CD4-positive, alpha-beta T cell treated with Interleukin-2 at 100 ng/mL for 4 hours (primary cell): ENCODE data around the gene KIAA0753.
"Not testable (repeated sequence)": the region's sequence is repeated elsewhere in the genome, so short reads cannot be mapped to it uniquely, and the experiment has no call there.

ENCODE experiments used
- DNase-seq: peaks from one replicate; pipeline ENCODE4 v3.0.0-alpha.2; 2020; ENCODE audit warnings: low spot score

Gene KIAA0753

GRCh38 chr17:6668727-6669425, 28.4 kb upstream of the KIAA0753 start:
- DNase-seq = no peak

GRCh38 chr17:6668219-6668618, 27.7 kb upstream of the KIAA0753 start:
- DNase-seq = no peak

GRCh38 chr17:6667516-6667915, 27.0 kb upstream of the KIAA0753 start:
- DNase-seq = no peak

GRCh38 chr17:6666557-6666956, 26.0 kb upstream of the KIAA0753 start:
- no peak for DNase-seq

- peak; percentile 51 for DNase-seq
Observed at GRCh38 chr17:6666077-6666521, 25.6 kb upstream of the KIAA0753 start.

GRCh38 chr17:6663200-6663599, 22.7 kb upstream of the KIAA0753 start:
- not testable (repeated sequence) for DNase-seq

GRCh38 chr17:6661464-6661848, 20.9 kb upstream of the KIAA0753 start:
- DNase-seq = no peak

- DNase-seq = no peak
Observed at GRCh38 chr17:6660805-6661463, 20.4 kb upstream of the KIAA0753 start.

GRCh38 chr17:6660101-6660500, 19.6 kb upstream of the KIAA0753 start:
- no peak for DNase-seq

GRCh38 chr17:6658411-6658810, 17.9 kb upstream of the KIAA0753 start:
- not testable (repeated sequence) for DNase-seq

GRCh38 chr17:6657633-6658287, 17.2 kb upstream of the KIAA0753 start:
- no peak for DNase-seq

GRCh38 chr17:6656797-6657632, 16.5 kb upstream of the KIAA0753 start:
- peak; percentile 55 for DNase-seq

GRCh38 chr17:6655732-6656361, 15.3 kb upstream of the KIAA0753 start:
- not testable (repeated sequence) for DNase-seq

- DNase-seq = no peak
Observed at GRCh38 chr17:6654841-6655731, 14.6 kb upstream of the KIAA0753 start.

GRCh38 chr17:6651919-6652452, 11.5 kb upstream of the KIAA0753 start:
- peak; percentile 22 for DNase-seq

GRCh38 chr17:6651354-6651918, 10.9 kb upstream of the KIAA0753 start, which contains the start of the genes C17orf100 and MED31:
TSS of gene C17orf100 (plus strand) at chr17:6651762. CDS start at chr17:6651914, 152 bp downstream.
TSS of gene MED31 (minus strand) at chr17:6651605. CDS start at chr17:6651528, 77 bp downstream.
- DNase-seq = peak; percentile 95

GRCh38 chr17:6648181-6648580, 7.7 kb upstream of the KIAA0753 start:
- peak; percentile 13 for DNase-seq

GRCh38 chr17:6643451-6644125, 3.1 kb upstream of the KIAA0753 start:
- DNase-seq = peak; percentile 50

- no peak for DNase-seq
Observed at GRCh38 chr17:6642592-6642991, 2.1 kb upstream of the KIAA0753 start.
